Cardiac muscle cell (in vitro differentiated cells and primary cell): ENCODE data around the gene ROBO2. TPM values are rescaled to one million over a fixed set of nuclear protein-coding genes. Genes with fewer than 3 reads are reported as not detected.

Experiments used
- DNase-seq, 2 donors: peaks; one replicate each; pipeline versions ENCODE4 v3.0.0 to v3.0.0-alpha.2; 2010 to 2017; ENCODE audit warnings: low read depth in 1 of 2, low spot score in 1 of 2
- H3K27ac ChIP-seq: fragments of 200-600 bp; sonication (generic); 2 replicates; pipeline ENCODE4 v1.5.1; 2016
- H3K27me3 ChIP-seq: fragments of 200-600 bp; sonication (generic); 2 replicates; pipeline ENCODE4 v1.6.0; 2016; ENCODE audit warnings: control low read depth
- H3K36me3 ChIP-seq: fragments of 200-600 bp; sonication (generic); 2 replicates; pipeline ENCODE4 v1.5.1; 2016; ENCODE audit warnings: control low read depth
- H3K4me1 ChIP-seq: fragments of 200-600 bp; sonication (generic); 2 replicates; pipeline ENCODE4 v1.8.1; 2017; ENCODE audit warnings: low read depth, mild to moderate bottlenecking, mixed run types
- H3K4me3 ChIP-seq: fragments of 200-600 bp; sonication (generic); 2 replicates; pipeline ENCODE4 v1.5.1; 2016; ENCODE audit warnings: mild to moderate bottlenecking
- H3K9me3 ChIP-seq: fragments of 200-600 bp; sonication (generic); 2 replicates; pipeline ENCODE4 v1.5.1; 2017; ENCODE audit warnings: low read depth, mild to moderate bottlenecking, control low read depth
- CTCF ChIP-seq: IDR thresholded peaks from 2 replicates; pipeline ENCODE4 v1.5.1; 2012; ENCODE audit warnings: low read depth, mild to moderate bottlenecking, low read length
- polyA plus RNA-seq: library from polyadenylated mRNA; unstranded; fragments of >200 nt; fragmentation: Nextera tagmentation; extraction: Ambion mirVana; gene quantifications from 2 replicates; pipeline ENCODE4 v1.2.1, GENCODE V29; 2016
- total RNA-seq: library from RNA; depleted of rRNA; stranded (reverse); fragments of >200 nt; gene quantifications from 2 replicates; pipeline ENCODE4 v1.2.3, GENCODE V29; 2016

The ROBO2 gene
- total and polyA plus RNA-seq, 2 experiments from 2014 or later, result 13.5 to 39.4 TPM

DNA sequence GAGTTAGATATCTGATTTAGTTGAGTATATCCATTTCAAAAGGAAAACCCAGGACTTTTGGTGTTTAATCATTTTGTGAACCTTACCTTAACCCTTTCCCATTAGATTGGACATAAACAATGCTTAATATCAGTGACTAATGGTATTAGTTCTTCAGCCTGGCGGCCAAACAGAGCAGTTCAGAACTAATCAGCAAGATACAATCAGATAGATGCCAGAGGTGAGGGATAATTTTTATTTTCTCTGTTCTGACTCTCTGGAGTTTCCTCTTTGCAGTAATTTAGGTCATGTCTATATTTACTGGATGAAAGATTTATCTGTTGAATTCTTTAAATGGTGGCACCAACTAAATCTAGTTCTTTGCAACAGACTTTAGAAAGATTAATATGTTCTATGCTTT, 337.8 kb downstream of the ROBO2 start:
- Histone ChIP-seq H3K36me3 (no peaks in the 10 kb centered on the region), H3K9me3 (no peaks in the 10 kb centered on the region), H3K4me3 (no peak overlapping the region), H3K4me1 (no peaks in the 10 kb centered on the region), H3K27ac (no peak overlapping the region), H3K27me3 (no peaks in the 10 kb centered on the region)
- TF ChIP-seq CTCF, result no peak
- no peak for DNase-seq

- no peak for DNase-seq
- no peak overlapping the region for H3K27ac ChIP-seq
- H3K4me1 ChIP-seq, result no peaks in the 10 kb centered on the region
- H3K9me3 ChIP-seq, result no peaks in the 10 kb centered on the region
- H3K27me3 ChIP-seq, result no peaks in the 10 kb centered on the region
- H3K4me3 ChIP-seq, result no peak overlapping the region
- H3K36me3 ChIP-seq, result no peaks in the 10 kb centered on the region
- TF ChIP-seq CTCF, result no peak
These were observed 340.2 kb downstream of the ROBO2 start for GRCh38 chr3:77380136-77380535.

- Histone ChIP-seq H3K36me3 (no peaks in the 10 kb centered on the region), H3K4me1 (no peaks in the 10 kb centered on the region), H3K9me3 (no peaks in the 10 kb centered on the region), H3K4me3 (no peak overlapping the region), H3K27ac (no peak overlapping the region), H3K27me3 (no peaks in the 10 kb centered on the region)
- no peak for DNase-seq
- TF ChIP-seq CTCF, result no peak
These were observed 341.5 kb downstream of the ROBO2 start for GRCh38 chr3:77381431-77381830.

- no peaks in the 10 kb centered on the region for H3K36me3 ChIP-seq
- H3K27me3 ChIP-seq, result no peaks in the 10 kb centered on the region
- no peak for TF ChIP-seq CTCF
- no peak for DNase-seq
- no peak overlapping the region for H3K4me3 ChIP-seq
- H3K9me3 ChIP-seq, result no peaks in the 10 kb centered on the region
- H3K27ac ChIP-seq, result no peak overlapping the region
- H3K4me1 ChIP-seq, result no peaks in the 10 kb centered on the region
These were observed 352.3 kb downstream of the ROBO2 start for GRCh38 chr3:77392181-77392580.

DNA sequence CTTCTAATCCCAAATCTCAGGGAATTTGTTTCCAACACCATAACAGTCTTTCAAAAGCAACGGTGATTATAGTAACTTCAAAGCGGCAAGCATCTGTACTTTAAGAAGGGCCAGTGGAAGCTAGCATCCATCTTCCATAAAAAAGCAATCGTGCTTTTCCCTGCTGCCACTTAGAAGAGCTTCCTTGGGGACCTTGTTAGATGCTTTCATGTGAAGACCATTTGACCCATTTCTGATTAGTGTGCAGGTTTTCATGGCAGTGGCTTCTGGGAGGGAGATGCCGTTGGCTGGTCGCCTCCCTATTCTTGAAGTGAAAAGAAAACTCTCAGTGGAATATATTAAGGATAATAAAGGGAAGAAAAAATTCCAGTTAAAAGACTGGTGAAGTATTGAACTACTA, 354.1 kb downstream of the ROBO2 start:
- H3K9me3 ChIP-seq, result no peaks in the 10 kb centered on the region
- H3K27me3 ChIP-seq, result no peaks in the 10 kb centered on the region
- no peak for DNase-seq
- no peak overlapping the region for H3K27ac ChIP-seq
- no peaks in the 10 kb centered on the region for H3K4me1 ChIP-seq
- no peaks in the 10 kb centered on the region for H3K36me3 ChIP-seq
- no peak overlapping the region for H3K4me3 ChIP-seq
- TF ChIP-seq CTCF, result no peak

DNA sequence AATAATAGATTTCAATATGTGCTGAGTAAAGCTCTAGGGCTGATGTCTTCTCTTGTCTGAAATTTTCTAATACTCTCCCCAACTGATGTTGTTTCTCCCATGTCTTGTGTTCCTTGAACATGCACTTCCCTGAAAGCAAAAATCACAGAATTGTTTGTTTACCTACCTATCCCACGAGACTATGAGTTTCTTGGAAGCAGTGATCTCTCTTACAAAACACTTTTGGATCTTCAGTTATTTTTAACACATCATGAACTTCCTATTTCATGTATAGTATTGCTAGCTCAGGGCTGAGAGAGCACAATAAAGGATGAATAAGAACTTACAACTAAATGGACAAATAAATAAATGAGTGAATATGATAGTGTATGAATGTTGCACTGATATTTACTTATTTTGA, 365.0 kb downstream of the ROBO2 start:
- no peak for TF ChIP-seq CTCF
- Histone ChIP-seq H3K27me3 (no peaks in the 10 kb centered on the region), H3K4me3 (no peak overlapping the region), H3K36me3 (no peaks in the 10 kb centered on the region), H3K9me3 (no peaks in the 10 kb centered on the region), H3K4me1 (no peaks in the 10 kb centered on the region), H3K27ac (no peak overlapping the region)
- no peak for DNase-seq
